GM18508 (cell line): ENCODE data around the gene FOXA3.
"Not testable (repeated sequence)": the region's sequence is repeated elsewhere in the genome, so short reads cannot be mapped to it uniquely, and the experiment has no call there.

ENCODE experiments used
- ATAC-seq: cut with Tn5 transposase; IDR thresholded peaks from one replicate; pipeline ENCODE4 v1.9.1; 2021; ENCODE audit warnings: moderate number of reproducible peaks; ENCODE audit not compliant: insufficient read depth, unreplicated experiment

FOXA3 gene

DNA sequence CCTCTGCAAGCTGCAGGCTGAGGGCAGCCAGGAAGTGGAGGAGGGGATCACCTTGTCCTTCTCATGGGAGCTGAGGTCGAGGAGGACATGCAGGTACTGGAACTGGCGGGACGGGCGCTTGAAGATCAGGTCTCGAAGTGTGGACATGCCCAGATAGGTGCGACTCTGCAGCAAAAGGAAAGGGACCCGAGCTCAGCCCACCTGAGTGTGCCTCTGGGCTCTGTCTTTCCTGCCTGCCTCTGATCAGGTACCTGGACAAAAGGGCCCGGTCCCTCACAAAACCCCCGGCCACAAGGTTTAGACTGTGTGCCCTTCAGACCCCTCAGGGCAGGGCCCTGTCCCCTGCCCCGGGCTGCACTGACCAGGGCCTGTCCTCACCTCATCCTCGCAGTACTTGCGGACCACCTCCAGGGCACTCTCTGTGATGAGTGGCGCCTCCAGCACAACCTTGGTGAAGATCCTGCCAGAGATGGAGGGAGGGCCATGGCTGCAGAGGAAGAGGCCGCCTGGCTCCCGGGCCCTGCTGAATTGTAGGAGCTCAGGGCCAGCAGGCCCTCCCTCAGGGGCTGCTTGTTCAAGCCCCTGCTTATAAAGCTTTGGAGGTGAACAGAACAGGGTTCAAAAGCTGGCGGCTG, 36.5 kb upstream of the FOXA3 start:
- ATAC-seq = no peak

DNA sequence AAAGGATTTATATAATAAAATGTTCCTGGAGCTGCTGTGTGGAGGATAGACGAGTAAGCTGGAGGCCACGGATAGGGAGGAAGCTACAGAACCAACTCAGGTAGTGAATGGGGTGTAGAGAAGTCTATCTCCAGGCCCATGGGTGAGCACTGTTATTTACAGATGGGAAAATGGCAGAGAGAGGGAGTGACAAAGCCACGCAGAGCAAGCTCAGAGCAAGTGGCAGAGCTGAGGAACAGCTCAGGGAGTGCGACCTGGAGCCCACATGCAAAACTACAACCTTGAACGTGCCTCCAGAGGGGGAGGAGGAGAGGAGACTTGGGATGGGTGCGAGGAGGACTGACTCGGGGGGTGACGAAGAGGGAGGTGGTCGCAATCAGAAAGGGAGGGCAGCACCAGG, 35.6 kb upstream of the FOXA3 start:
- ATAC-seq = no peak

DNA sequence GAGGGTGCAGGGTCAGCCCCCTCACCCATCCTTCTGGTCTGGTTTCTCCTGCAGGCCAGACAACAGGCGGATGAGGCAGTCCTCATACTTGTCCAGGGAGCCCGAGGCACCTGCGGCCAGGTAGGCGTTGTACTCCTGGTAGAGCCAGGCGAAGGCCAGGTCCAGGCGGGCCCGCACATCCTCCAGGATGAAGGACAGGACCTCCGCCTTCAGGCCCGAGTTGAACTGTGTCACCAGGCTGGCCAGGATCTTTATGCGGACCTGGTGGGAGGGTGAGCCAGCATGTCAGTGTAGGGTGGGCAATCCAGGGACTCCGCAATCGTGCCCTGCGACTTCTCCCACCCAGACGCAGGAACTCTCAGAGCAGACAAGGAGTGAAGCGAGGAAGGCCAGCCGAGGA, 35.2 kb upstream of the FOXA3 start:
- no peak for ATAC-seq

DNA sequence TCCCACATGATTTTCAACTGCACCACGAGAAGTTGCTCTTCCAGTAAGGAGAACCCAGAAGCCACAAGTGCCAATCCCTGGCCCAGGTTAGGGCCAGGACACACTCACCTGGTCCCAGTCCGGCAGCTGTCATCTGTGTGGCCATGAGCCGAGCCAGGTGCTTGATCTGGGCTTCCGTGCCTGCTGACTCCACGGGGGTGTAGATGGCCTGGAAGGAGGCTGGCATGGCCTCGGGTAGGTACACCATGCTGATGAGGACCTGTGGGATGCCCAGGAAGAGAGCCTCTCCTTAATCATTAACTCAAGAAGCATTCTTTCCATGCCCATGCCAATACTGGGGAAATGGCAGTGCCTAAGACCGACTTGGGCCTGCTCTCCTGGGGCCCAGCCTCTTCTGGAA, 29.2 kb upstream of the FOXA3 start:
- ATAC-seq = no peak

DNA sequence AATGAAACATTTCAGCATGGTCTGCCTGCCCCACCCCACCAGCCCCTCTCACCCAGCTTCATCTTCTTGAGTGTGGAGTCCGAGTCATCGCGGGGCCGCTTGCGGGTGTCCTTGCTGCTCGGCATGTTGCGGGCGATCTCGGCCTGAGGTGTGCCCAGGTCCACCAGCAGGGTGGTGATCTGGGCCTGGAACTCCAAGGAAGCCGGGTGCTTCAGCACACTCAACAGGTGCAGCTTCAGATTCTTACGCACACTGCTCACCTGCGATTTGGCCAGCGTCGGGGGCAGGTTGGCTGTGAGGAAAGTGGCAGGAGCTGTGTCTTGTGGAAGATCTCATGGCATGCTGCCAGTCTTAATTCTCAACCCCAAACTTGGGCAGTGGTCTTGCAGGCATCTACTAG, 21.9 kb upstream of the FOXA3 start:
- ATAC-seq = no peak

DNA sequence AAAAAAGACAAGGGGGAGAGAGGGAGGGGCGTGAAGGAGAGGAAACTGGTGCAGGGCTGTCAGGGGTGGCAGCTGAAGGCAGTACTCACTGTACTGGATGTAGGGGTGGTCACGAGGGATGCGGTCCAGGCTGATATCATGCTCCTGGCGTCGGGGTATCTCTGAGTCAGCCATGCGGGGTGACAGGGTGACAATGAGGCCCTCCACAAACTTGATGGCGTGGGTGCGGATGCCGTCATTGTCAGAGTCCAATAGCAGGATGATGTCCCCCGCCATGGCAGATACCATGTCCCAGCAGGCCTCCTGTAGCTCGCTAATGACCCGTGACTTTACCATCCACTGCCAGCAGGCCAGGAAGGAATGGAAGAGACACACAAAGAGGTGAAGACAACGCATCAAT, 16.5 kb upstream of the FOXA3 start:
- no peak for ATAC-seq

DNA sequence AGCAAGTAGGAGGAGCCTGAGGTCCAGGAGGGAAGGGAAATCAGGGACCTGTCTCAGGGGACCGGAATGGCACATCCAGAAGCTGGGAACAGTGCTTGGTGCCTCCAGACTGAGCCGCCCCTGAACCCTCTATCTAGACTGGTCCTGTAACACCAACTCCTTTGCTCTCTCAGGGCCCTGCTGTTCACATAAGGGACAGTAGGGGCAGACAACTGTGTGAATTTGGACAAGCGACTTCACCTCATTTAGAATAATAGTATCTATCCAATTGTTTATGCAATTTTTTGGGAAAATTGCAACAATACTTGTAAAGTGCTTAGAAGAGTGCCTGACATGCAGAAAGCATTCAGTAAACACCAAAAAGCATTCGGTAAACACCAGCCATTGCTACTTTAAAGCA, 15.2 kb upstream of the FOXA3 start:
- no peak for ATAC-seq

DNA sequence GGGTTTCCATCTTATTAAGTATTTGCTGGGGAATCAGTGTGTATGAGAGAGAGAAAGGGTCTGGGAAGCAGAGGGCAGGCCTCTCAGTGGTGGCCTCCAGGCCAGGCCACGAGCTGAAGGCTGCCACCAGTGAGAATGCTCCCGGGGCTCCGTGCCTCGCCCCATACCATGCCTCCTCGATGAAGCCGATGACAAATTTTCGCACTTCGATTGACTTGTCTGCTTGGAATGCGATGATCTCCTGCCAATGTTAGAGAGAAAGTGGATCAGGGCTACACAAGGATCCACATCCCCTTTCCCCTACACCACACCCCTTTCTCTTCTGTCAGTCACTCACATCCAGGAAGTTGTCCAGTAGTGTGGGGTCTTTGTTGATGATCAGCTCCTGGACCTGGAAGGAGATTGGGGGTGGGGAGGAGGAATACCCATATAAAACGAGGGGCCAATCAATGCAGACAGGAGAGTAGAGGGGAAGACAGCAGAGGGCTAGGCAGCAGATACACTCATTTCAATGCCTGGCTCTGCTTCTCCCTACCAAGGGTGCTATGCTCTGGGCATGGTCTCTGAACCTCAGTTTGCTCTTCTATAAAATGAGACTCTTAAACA, 11.9 kb upstream of the FOXA3 start:
- ATAC-seq = no peak

DNA sequence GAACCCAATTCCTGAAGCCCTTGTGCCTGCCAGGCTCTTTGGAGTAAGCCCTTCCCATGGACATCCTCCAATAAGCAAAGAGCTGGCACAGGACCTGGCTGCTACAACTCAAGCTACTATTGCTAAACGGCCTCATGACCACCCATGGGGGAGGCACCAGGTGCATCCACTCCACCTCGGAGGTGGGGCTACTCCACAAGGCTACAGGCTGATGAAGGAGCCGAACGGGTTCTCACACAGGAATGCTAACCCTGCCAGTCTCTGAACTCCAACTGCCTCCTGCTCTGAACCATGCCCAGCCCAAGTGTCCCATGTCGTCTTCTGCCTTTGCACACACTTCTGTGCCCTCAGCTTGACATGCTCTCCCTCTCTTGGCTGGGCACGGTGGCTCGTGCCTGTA, 11.1 kb upstream of the FOXA3 start:
- ATAC-seq = no peak

DNA sequence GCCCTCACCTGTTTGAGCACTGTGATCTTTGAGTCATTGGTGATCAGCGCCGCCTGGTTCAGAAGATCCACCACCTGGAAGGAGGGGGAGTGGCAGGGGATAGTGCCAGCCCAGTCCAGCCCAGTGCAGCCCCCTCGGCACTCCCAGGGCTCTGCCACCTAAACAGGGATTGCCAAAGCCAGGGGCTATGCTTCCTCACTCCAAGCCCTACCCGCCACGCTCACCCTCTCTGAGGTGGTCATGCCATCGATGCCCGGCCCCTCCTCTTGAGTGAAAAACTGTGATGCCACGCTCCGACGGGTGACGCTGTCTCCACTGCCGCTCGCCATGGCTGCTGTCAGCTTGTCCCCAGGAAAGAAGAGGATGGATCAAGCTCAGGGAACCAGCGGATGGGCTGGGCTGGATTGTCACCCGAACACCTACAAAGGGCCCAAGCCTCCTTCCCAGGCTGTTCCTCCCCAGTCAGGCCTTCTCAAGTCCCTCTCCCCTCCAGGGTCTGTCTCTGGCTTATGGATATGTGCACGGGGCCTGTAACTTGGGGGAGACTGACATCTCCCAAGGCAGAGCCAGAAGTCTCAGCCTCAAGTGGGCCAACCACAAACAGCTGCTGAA, 9.9 kb upstream of the FOXA3 start:
- ATAC-seq = no peak

DNA sequence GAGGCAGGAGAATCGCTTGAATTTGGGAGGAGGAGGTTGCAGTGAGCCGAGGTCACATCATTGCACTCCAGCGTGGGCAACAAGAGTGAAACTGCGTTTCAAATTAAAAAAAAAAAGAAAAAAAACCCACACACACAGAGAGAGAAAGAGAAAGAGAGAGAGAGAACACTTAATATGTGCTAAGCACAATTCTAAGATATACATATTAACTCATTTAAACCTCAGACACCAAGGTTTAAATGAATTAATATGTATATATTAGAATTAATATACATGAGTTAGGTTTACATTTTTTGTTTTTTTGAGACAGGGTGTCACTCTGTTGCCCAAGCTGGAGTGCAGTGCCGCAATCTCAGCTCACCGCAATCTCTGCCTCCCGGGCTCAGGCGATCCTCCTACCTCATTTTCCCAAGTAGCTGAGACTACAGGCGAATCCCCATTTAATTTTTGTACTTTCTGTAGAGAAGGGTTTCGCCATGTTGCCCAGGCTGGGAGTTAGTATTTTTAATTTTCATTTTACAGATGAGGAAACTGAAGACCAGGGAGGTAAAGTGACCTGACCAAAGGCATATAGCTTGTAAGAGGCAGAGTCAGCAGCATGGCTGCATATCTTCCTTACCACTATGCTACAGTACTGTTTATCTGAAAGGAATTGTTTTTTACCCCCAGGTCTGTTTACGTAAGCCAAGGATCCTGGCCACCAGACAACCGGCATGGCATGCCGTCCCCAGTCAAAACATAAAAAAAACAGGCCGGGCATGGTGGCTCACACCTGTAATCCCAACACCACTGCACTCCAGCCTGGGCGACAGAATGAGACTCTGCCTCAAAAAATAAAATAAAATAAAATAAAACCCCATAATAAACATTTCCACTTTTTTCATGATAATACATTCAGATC, 3.5 kb upstream of the FOXA3 start:
- no peak for ATAC-seq

DNA sequence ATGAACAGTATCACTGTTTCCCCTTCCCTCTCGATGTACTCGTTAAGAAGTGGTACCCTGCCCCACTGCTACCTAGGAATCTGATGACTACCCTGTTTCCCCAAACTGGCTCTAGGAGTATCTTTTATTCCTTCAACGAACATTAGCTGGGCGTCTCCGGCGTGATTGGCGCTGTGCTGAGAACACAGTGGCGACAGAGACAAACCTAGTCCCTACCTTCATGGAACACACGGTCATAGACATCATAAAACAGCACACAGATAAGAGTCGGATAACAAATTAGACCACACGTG, 1.9 kb upstream of the FOXA3 start:
- ATAC-seq = no peak

DNA sequence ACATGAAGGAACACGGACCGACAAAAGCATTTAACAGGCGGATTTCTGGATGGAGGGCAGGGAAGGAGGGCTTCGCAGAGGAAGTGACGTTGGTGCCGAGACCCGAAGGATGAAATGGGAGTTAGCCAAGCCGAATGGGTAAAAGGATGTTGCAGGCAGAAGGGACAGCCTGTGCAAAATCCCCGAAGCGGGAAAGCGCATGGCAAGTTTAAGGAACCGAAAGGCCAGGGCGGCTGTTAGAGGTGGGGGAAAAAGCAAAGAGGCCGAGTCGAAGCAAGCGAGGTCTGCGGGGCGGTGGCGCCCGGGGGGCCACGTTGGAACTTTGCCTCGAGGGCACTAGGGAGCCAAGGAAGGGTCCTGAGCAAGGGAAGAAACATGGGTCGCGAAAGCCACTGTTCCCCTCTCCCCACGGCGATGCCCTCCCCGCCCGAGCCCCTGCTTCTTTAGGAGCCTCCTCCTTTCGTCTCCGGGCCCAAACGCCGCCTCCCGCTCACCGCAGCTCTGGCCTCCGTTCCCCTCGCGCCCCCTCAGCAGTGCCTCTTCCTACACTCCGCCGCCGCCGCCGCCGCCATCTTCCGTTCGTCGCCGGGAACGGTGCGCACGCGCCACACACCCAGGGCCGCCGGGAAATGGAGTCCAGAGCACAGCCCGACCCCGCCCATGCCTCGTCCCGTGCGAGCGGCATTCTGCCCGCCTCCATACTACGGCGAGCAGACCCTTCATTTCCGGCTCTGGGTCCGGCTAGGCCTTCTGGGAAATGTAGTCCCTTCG, 1.4 kb upstream of the FOXA3 start, which contains the start of gene SYMPK:
Gene SYMPK, minus strand, starts transcription at position 584 of the 771 bp plus-strand sequence. CDS start 8,652 bp downstream, outside the sequence.
- peak; percentile 79 for ATAC-seq

DNA sequence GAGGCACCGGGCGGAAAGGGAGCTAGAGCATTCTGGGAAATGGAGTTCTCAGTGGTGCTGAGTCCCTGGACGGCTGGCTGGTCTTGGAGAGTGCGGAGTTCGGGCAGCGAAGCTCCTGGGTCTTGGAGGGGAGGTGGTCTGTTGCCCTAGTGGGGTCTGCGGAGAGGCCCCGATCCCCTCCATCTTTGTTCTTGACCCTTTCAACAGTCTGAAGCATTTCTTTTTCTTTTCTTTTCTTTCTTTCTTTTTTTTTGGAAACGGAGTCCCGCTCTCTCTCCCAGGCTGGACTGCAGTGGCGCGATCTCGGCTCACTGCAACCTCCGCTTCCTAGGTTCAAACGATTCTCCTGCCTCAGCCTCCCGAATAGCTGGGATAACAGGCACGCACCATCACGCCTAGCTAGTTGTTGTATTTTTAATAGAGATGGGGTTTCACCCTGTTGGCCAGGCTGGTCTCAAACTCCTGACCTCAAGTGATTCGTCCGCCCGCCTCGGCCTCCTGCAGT, 739 bp upstream of the FOXA3 start:
- ATAC-seq = no peak

DNA sequence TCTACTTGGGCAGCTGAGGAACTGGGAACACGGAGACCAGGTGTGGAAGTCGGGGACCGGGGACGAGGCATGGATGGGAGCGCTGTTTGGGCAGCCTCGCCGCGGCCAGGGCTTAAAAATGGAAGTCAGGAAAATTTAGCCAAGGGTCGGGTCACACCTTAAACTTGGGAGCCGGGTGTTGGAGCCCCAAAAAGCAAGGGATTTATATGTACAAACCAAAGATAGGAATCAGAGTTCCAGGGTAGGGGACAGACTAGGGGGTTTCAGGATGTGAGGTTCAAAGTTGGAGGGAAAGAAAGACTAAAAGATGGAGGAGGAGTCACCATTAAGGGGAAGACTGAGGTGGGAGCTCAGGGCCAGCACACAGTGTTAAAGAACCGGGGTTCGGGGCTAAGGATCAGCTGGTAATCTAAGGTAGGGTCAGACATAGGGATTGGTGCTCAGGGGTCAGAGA, 530 bp downstream of the FOXA3 start:
- no peak for ATAC-seq

DNA sequence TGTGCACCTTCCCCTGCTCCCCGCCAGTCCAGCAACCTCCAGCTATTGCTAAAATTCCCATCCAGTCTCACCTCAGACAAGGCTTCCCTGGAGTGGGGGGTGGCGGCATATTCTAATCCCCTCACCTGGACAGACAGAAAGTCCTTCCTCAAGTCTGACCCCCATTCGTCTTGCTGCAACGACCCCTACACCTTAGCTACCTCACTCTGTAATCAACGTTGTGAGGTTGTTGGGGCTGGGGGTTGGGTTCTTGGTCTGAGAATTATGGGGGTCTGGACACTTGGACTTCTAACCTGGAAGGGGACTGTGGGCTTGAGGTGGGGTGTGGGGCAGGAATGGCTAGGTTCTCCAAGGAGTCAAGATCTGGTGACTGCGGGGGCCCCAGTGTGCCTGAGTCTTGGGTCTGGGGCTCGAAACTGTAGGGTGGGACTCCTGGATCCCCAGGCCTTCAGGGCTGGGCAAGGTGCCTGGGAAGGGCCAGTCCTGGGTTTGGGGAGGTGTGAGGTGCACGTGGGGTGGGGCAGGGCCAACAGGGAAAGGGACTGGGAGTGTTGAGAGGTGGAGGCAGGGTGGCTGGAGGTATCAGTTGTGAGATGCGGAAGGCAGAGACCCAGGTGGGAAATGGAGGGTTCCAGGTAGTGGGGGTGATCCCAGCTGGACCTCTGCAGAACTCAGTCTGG, 1.3 kb downstream of the FOXA3 start:
- ATAC-seq = no peak

DNA sequence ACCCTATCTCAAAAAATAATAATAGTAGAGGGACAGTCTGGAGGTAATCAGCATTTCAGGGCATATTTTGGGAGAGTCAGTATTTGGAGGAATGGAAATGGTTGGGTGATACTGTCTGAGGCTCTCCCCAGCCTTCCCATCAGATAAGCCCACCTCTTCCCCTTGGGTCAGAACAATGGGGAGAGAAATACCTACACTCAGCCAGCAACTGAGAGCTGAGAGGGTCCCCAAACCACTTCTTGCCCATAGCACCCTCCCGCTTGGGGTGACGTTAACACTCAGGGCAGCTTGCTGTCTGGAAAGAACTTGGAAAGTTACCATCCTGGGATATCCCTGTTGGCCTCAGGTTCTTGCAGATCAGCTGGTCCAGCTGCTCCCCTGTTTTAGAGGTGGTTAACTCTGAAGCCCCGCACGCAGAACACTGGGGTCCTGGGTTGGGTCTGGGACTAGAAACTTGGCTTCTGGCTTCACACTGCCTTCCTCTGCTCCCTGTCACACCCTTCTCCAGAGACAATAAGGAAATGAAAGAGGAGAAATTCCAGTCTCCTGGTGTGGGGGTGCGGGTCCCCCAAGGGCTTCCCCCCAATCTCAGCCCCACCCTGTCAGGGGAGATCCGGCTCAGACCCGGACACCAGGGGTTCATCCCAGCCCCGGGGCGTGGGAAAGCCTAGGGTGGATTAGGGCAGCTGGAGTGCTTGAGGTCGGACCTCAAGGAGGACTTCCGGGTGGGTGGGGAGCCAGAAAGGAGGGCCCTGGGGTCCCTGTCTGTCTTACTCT, 2.5 kb downstream of the FOXA3 start:
- no peak for ATAC-seq

DNA sequence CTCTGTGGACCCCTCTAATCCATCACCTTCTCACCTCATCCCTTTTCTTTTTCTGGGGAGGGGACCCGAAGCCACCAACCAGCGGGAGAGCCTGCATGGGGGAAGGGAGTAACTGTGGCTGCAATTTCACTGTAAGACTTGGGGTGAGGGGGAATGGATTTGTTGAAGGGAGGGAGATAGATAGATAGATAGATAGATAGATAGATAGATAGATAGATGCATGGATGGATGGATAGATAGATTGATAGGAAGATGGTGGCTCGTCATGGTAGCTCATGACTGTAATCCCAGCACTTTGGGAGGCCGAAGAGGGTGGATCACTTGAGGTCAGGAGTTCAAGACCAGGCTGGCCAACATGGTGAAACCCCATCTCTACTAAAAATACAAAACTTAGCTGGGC, 3.1 kb downstream of the FOXA3 start:
- not testable (repeated sequence) for ATAC-seq

DNA sequence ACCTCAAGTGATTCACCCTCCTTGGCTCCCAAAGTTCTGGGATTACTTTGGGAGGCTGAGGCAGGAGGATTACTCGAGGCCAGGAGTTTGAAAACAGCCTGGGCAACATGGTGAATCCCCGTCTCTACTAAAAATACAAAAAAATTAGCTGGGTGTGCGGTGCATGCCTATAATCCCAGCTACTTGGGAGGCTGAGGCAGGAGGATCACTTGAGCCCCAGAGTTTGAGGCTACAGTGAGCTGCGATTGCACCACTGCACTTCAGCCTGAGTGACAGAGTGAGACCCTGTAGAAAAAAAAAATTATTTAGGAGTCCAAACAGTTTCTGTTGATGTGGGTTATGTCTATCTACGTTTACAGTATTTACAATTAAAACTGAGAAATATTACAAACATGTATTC, 6.7 kb downstream of the FOXA3 start:
- no peak for ATAC-seq
